Ishikawa (cell line): Measurements from ENCODE around the gene DTD2.

ENCODE experiments used
- CEBPB ChIP-seq: IDR thresholded peaks from 2 replicates; pipeline ENCODE4 v1.6.1; 2012
- CREB1 ChIP-seq: IDR thresholded peaks from 2 replicates; pipeline ENCODE4 v1.6.1; 2012; ENCODE audit warnings: low read depth
- EGR1 ChIP-seq: IDR thresholded peaks from 2 replicates; pipeline ENCODE4 v1.6.1; 2012
- EP300 ChIP-seq: IDR thresholded peaks from 2 replicates; pipeline ENCODE4 v1.6.1; 2012; ENCODE audit warnings: borderline replicate concordance
- FOXM1 ChIP-seq: IDR thresholded peaks from 2 replicates; pipeline ENCODE4 v1.6.1; 2012; ENCODE audit warnings: low read depth, borderline replicate concordance
- NFIC ChIP-seq: IDR thresholded peaks from 2 replicates; pipeline ENCODE4 v1.6.1; 2012
- RAD21 ChIP-seq: IDR thresholded peaks from 2 replicates; pipeline ENCODE4 v1.6.1; 2012; ENCODE audit warnings: low read depth
- TAF1 ChIP-seq: IDR thresholded peaks from 2 replicates; pipeline ENCODE4 v1.6.1; 2012; ENCODE audit warnings: low read depth, mild to moderate bottlenecking
- TEAD4 ChIP-seq: IDR thresholded peaks from 2 replicates; pipeline ENCODE4 v1.6.1; 2012
- ZBTB7A ChIP-seq: IDR thresholded peaks from 2 replicates; pipeline ENCODE4 v1.6.1; 2012; ENCODE audit warnings: low read depth
- TF ChIP-seq, protein P1 (sequence below): IDR thresholded peaks from 2 replicates; pipeline ENCODE4 v1.6.1; 2012; ENCODE audit warnings: low read depth, mild to moderate bottlenecking
- TF ChIP-seq, protein P2 (sequence below): IDR thresholded peaks from 2 replicates; pipeline ENCODE4 v1.6.1; 2012

DNA sequence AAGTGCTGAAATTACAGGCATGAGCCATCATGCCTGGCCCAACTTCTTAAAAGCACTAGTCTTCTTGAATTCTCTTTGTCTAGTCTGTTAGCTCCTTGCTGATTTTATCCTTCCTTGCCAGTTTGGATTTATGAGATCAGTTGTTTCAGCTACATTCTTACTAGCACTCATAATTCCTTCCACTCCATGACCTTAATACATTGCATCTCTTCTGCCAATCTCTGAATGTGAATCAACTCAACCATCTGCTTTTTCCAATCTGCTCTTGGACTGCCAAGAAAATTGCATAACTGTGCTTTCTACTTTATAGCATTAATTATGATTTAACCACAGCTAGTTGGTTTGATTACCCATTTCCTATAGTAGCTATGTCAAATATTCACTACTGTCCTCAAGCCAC, 22.0 kb downstream of the DTD2 start:
- no peak for TF ChIP-seq CEBPB
- TF ChIP-seq RAD21, result no peak
- no peak for TF ChIP-seq CREB1
- TF ChIP-seq EP300, result no peak
- no peak for TF ChIP-seq NFIC
- TF ChIP-seq, protein P1, sequence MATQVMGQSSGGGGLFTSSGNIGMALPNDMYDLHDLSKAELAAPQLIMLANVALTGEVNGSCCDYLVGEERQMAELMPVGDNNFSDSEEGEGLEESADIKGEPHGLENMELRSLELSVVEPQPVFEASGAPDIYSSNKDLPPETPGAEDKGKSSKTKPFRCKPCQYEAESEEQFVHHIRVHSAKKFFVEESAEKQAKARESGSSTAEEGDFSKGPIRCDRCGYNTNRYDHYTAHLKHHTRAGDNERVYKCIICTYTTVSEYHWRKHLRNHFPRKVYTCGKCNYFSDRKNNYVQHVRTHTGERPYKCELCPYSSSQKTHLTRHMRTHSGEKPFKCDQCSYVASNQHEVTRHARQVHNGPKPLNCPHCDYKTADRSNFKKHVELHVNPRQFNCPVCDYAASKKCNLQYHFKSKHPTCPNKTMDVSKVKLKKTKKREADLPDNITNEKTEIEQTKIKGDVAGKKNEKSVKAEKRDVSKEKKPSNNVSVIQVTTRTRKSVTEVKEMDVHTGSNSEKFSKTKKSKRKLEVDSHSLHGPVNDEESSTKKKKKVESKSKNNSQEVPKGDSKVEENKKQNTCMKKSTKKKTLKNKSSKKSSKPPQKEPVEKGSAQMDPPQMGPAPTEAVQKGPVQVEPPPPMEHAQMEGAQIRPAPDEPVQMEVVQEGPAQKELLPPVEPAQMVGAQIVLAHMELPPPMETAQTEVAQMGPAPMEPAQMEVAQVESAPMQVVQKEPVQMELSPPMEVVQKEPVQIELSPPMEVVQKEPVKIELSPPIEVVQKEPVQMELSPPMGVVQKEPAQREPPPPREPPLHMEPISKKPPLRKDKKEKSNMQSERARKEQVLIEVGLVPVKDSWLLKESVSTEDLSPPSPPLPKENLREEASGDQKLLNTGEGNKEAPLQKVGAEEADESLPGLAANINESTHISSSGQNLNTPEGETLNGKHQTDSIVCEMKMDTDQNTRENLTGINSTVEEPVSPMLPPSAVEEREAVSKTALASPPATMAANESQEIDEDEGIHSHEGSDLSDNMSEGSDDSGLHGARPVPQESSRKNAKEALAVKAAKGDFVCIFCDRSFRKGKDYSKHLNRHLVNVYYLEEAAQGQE, result no peak
- TF ChIP-seq TAF1, result no peak
- TF ChIP-seq, protein P2, sequence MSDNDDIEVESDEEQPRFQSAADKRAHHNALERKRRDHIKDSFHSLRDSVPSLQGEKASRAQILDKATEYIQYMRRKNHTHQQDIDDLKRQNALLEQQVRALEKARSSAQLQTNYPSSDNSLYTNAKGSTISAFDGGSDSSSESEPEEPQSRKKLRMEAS, result no peak
- TF ChIP-seq FOXM1, result no peak
- no peak for TF ChIP-seq EGR1
- no peak for TF ChIP-seq ZBTB7A
- no peak for TF ChIP-seq TEAD4
